ENCODE data around the gene ARHGAP10. TPM values are rescaled to one million over a fixed set of nuclear protein-coding genes. Genes with fewer than 3 reads are reported as not detected.

ARHGAP10 gene
- total and polyA plus RNA-seq, 10 of the 15 experiments (the other 5 are each of a cell fraction or from before 2014, with no cell fraction given) = 1.3 to 25.8 (median 17.2) TPM

GRCh38 chr4:147682755-147683154, 49.1 kb upstream of the ARHGAP10 start:
- H3K9me3 ChIP-seq (replicated peaks; ENCODE audit: control insufficient read depth, insufficient read depth, low read length) = no peaks in the 10 kb centered on the region; the same call in 2 of the 3 replicates
- peak overlapping the region; percentile 68 for H3K4me2 ChIP-seq (ENCODE audit: control insufficient read depth, insufficient read depth)
- in situ Hi-C loops (cut with MboI) = no loop called here
- ATAC-seq (no peak), DNase-seq (ENCODE audit: low read depth, low spot score) (no peak), FAIRE-seq (no peak)
- POLR2A ChIA-PET = interaction anchor here (0.9 to 2.0 kb wide), 7 partner anchors 8 to 65 kb away, joined by 3 to 11 read pairs (median 4); partner anchors contain the start of genes ARHGAP10 and TMEM184C
- intact Hi-C loops (cut with micrococcal nuclease; ENCODE audit: unreplicated experiment) = no loop called here
- BruUV-seq (replicated peaks) = no TSS peak
- H3K79me2 ChIP-seq (ENCODE audit: control insufficient read depth, insufficient read depth, low read length) = peaks cover 22% of the 10 kb centered on the region
- H2AFZ ChIP-seq (ENCODE audit: control insufficient read depth, low read depth, low read length) = no peak overlapping the region
- no peaks in the 10 kb centered on the region for H3K27me3 ChIP-seq (replicated peaks in 1 of 2; ENCODE audit: control insufficient read depth in 2 of 2, insufficient read depth in 2 of 2, low read length in 1 of 2)
- no peak overlapping the region for H3K27ac ChIP-seq (ENCODE audit: control insufficient read depth, insufficient read depth)
- H3K9ac ChIP-seq (ENCODE audit: control insufficient read depth, insufficient read depth, low read length) = no peak overlapping the region
- RAD21 ChIA-PET (ENCODE audit: unreplicated experiment) = interaction anchor here (0.8 to 2.7 kb wide), 5 partner anchors 50 to 183 kb away, joined by 3 to 26 read pairs (median 4); partner anchors contain the start of genes ARHGAP10 and TMEM184C
- SMC1A ChIA-PET (ENCODE audit: uncharacterized antibody, unreplicated experiment) = interaction anchor here (0.6 to 3.4 kb wide), 8 partner anchors 25 to 377 kb away, joined by 3 to 28 read pairs (median 7); partner anchors contain the start of gene TMEM184C
- H3K4me3 ChIP-seq = peak overlapping the region; percentile 90
- TF ChIP-seq WRNIP1 (IDR thresholded peaks at IDR 0.05; ENCODE audit: borderline replicate concordance, low read depth, low read length) = no peak
- no peak for TF ChIP-seq ZNF687 (IDR thresholded peaks at IDR 0.05)
- TF ChIP-seq ZNF217 (IDR thresholded peaks at IDR 0.05) = no peak
- TF ChIP-seq, protein P1, sequence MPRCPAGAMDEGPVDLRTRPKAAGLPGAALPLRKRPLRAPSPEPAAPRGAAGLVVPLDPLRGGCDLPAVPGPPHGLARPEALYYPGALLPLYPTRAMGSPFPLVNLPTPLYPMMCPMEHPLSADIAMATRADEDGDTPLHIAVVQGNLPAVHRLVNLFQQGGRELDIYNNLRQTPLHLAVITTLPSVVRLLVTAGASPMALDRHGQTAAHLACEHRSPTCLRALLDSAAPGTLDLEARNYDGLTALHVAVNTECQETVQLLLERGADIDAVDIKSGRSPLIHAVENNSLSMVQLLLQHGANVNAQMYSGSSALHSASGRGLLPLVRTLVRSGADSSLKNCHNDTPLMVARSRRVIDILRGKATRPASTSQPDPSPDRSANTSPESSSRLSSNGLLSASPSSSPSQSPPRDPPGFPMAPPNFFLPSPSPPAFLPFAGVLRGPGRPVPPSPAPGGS (IDR thresholded peaks at IDR 0.05; ENCODE audit: borderline replicate concordance, insufficient read depth, low read depth, low read length, poor library complexity, severe bottlenecking) = no peak
- no peak for TF ChIP-seq CREB1 (IDR thresholded peaks at IDR 0.05; ENCODE audit: low read depth)
- TF ChIP-seq CHD4 (IDR thresholded peaks at IDR 0.05) = no peak
- TF ChIP-seq ATF2 (IDR thresholded peaks at IDR 0.05; ENCODE audit: low read length) = no peak
- no peak for TF ChIP-seq NR2F1 (conservative IDR thresholded peaks at IDR 0.05)
- no peak for TF ChIP-seq IRF5 (IDR thresholded peaks at IDR 0.05; ENCODE audit: borderline replicate concordance)
- TF ChIP-seq ZNF207 (IDR thresholded peaks at IDR 0.05; ENCODE audit: borderline replicate concordance) = no peak
- TF ChIP-seq ZSCAN29 (IDR thresholded peaks at IDR 0.05) = no peak
- no peak for TF ChIP-seq JUNB (IDR thresholded peaks at IDR 0.05)
- TF ChIP-seq PAX5 (IDR thresholded peaks at IDR 0.05; ENCODE audit: borderline replicate concordance, low read depth, low read length) = no peak
- no peak for TF ChIP-seq ELK1 (IDR thresholded peaks at IDR 0.05; ENCODE audit: low read depth, low read length)
- no peak for TF ChIP-seq RAD21 (IDR thresholded peaks at IDR 0.05; ENCODE audit: insufficient read depth, low read depth, low read length)
- TF ChIP-seq NR2C1 (IDR thresholded peaks at IDR 0.05) = no peak
- CTCF ChIA-PET = interaction anchor here (0.5 to 3.1 kb wide), 3 partner anchors 55 to 184 kb away, joined by 3 to 44 read pairs (median 3); no protein-coding TSS in a partner anchor
- H3K4me1 ChIP-seq (ENCODE audit: control insufficient read depth, insufficient read depth, low read length) = peaks cover 3% of the 10 kb centered on the region
- H4K20me1 ChIP-seq (ENCODE audit: control insufficient read depth, insufficient read depth) = no peaks in the 10 kb centered on the region
- 76% methylated on average over 3 of the region's 3 CpGs for WGBS (ENCODE audit: insufficient coverage, insufficient replicate concordance, low lambda C conversion rate, missing lambda C conversion rate)
- H3K36me3 ChIP-seq (ENCODE audit: control insufficient read depth in 2 of 2, insufficient read depth in 2 of 2, low read length in 1 of 2) = peaks cover 1 to 5% of the 10 kb centered on the region in 2 experiments; a peak in 2 of 4 replicates

All from GM12878 (cell line).